Kidney (tissue), 14 donors: ENCODE results near the gene ITCH. TPM values are rescaled to one million over a fixed set of nuclear protein-coding genes. Genes with fewer than 3 reads are reported as not detected.
A peak's percentile ranks its signal among the peaks of the same experiment; 100 is the strongest.

Experiments used
- DNase-seq, 5 donors: peaks; one replicate each; pipeline ENCODE4 v3.0.0-alpha.2; 2013 to 2020
- FAIRE-seq: peaks from 2 replicates; lab custom pipeline; 2012; peaks lifted over from hg19 to GRCh38; lab: Jason Lieb, UNC
- H3K27ac ChIP-seq, 2 donors: one replicate each; pipeline ENCODE4 v1.7.0; 2013; ENCODE audit warnings: low read depth in 2 of 2, low read length in 2 of 2, inconsistent platforms in 1 of 2
- H3K27me3 ChIP-seq: one replicate; pipeline ENCODE4 v1.7.1; 2013; ENCODE audit warnings: low read length, inconsistent platforms; ENCODE audit not compliant: control insufficient read depth, insufficient read depth
- H3K36me3 ChIP-seq, 3 donors: one replicate each; pipeline versions ENCODE4 v1.7.0 to v1.7.1; 2013; ENCODE audit warnings: low read length in 3 of 3, control low read depth in 1 of 3, inconsistent platforms in 1 of 3; ENCODE audit not compliant: insufficient read depth in 3 of 3, control insufficient read depth in 2 of 3
- H3K4me1 ChIP-seq, 3 donors: one replicate each; pipeline versions ENCODE4 v1.7.0 to v1.7.1; 2013; ENCODE audit warnings: low read length in 3 of 3, inconsistent platforms in 1 of 3, low read depth in 1 of 3; ENCODE audit not compliant: control insufficient read depth in 2 of 3, insufficient read depth in 2 of 3
- H3K4me3 ChIP-seq, 3 donors: one replicate each; pipeline versions ENCODE4 v1.7.0 to v1.8.1; 2013; ENCODE audit warnings: low read length in 3 of 3, control low read depth in 1 of 3, inconsistent platforms in 1 of 3
- H3K9ac ChIP-seq, 3 donors: one replicate each; pipeline versions ENCODE4 v1.7.0 to v1.7.1; 2013; ENCODE audit warnings: low read length in 3 of 3, control low read depth in 1 of 3, inconsistent platforms in 1 of 3
- H3K9me3 ChIP-seq, 3 donors: one replicate each; pipeline versions ENCODE4 v1.7.0 to v1.7.1; 2013; ENCODE audit warnings: low read length in 3 of 3, control low read depth in 1 of 3, inconsistent platforms in 1 of 3; ENCODE audit not compliant: control insufficient read depth in 2 of 3, insufficient read depth in 1 of 3
- intact Hi-C: fragments of 100-400 bp; cut with DNase I; formaldehyde crosslinking; loops from one replicate; pipeline ENCODE4 v1.11.1; 2022
- polyA plus RNA-seq: library from polyadenylated mRNA; stranded (reverse); fragments of 350-450 nt; fragmentation: Illumina TruSeq; extraction: RNeasy Lipid Tissue Mini Kit (QIAGEN cat#74804); gene quantifications from one replicate; pipeline ENCODE4 v1.2.3, GENCODE V29; 2014; ENCODE audit warnings: low read depth, low replicate concordance; ENCODE audit not compliant: insufficient read depth
- total RNA-seq: library from RNA; stranded (reverse); fragmentation: NEBNext Ultra II Directional; extraction: Animal tissue kit (Norgen Biotek cat#: 25700); gene quantifications from one replicate; pipeline ENCODE4 v1.2.1, GENCODE V29; 2021
- TF ChIP-seq, protein P1 (sequence below): IDR thresholded peaks from 3 replicates; pipeline ENCODE4 v1.5.1; 2012; ENCODE audit warnings: mild to moderate bottlenecking, moderate library complexity, borderline replicate concordance; ENCODE audit not compliant: insufficient read depth; ENCODE audit errors: extremely low read depth
- donor health status: control.
- donor health status: control.
- donor health status: control.
- donor health status: control.
- donor health status: control.
- donor health status: DM: yes; HTN: yes; CAD: no.
- donor health status: Normal renal cell carcinoma (clear cell type).

The ITCH gene
- total and polyA plus RNA-seq, 2 donors from 2014 or later = 10.1 to 63.1 TPM

DNA sequence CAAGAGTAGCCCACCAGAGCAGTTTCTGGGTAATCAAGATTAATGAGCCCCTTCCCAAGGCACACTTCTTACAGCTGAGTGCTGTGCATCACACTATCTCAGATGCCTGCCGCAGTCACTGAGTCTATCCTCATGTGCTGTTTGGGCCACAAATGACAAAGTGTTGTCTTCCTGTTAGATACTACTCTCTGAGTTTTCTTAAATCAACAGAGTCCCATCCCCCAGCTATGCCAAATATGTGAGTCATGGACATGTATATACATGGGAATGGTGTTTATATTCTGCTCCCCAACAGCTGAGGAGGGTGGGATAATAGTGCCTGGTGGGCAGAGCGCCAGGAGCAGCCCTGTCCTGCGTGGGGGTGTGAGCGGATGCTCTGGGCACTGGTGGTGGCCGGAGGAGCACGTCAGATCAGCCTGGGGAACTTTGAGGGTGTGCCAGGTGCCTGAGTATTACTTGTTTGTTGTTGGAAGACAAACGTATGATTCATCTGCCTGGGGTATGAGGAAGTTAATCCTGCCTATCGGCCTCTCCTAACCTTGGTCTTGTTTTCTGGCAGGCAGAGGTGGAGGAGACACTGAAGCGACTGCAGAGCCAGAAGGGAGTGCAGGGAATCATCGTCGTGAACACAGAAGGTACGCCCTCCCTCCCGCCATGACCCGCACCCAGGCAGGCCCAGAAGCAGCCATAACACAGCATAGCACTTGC, 162.8 kb downstream of the ITCH start:
- H3K27me3 ChIP-seq = no peaks in the 10 kb centered on the region
- TF ChIP-seq, protein P1, sequence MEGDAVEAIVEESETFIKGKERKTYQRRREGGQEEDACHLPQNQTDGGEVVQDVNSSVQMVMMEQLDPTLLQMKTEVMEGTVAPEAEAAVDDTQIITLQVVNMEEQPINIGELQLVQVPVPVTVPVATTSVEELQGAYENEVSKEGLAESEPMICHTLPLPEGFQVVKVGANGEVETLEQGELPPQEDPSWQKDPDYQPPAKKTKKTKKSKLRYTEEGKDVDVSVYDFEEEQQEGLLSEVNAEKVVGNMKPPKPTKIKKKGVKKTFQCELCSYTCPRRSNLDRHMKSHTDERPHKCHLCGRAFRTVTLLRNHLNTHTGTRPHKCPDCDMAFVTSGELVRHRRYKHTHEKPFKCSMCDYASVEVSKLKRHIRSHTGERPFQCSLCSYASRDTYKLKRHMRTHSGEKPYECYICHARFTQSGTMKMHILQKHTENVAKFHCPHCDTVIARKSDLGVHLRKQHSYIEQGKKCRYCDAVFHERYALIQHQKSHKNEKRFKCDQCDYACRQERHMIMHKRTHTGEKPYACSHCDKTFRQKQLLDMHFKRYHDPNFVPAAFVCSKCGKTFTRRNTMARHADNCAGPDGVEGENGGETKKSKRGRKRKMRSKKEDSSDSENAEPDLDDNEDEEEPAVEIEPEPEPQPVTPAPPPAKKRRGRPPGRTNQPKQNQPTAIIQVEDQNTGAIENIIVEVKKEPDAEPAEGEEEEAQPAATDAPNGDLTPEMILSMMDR = no peak
- H3K4me1 ChIP-seq = peaks cover 0 to 32% (median 28%) of the 10 kb centered on the region in 3 donors
- H3K9ac ChIP-seq = peak overlapping the region in 1 of 3 donors; percentile 44
- DNase-seq = peak in 3 of 5 donors; percentile 40 to 94 (median 54)
- H3K36me3 ChIP-seq = peaks cover 2 to 37% (median 18%) of the 10 kb centered on the region in 3 donors
- H3K9me3 ChIP-seq = no peaks in the 10 kb centered on the region
- intact Hi-C loops = no loop called here
- no peak for FAIRE-seq
- no peak overlapping the region for H3K4me3 ChIP-seq
- H3K27ac ChIP-seq = peak overlapping the region; percentile 5 to 71

DNA sequence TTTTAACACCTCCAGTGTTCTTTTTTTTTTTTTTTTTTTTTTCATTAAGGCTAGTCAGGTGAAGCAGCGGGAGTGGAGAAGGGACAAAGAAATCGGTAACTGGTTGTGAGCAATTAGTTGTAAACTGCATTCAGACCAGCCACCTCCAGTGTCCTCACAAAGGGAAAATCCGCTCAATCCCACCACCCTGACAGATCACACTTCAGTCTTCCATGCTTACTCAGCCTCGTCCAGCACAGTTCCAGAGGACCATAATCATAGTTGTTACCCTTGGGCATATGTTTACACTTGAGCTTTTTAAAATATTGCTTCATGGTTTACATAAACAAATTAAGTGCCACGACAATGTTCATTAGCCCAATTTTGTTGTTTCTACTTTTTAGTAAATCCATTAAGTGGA, 163.4 kb downstream of the ITCH start:
- H3K4me3 ChIP-seq = no peak overlapping the region
- H3K27me3 ChIP-seq = no peaks in the 10 kb centered on the region
- peak overlapping the region in 2 of 3 donors; percentile 37 to 44 for H3K9ac ChIP-seq
- H3K27ac ChIP-seq = peak overlapping the region; percentile 5 to 71
- H3K4me1 ChIP-seq = peaks cover 0 to 32% (median 28%) of the 10 kb centered on the region in 3 donors
- no peak for DNase-seq
- FAIRE-seq = no peak
- H3K36me3 ChIP-seq = peaks cover 2 to 39% (median 19%) of the 10 kb centered on the region in 3 donors
- intact Hi-C loops = no loop called here
- TF ChIP-seq, protein P1 = no peak
- no peaks in the 10 kb centered on the region for H3K9me3 ChIP-seq

DNA sequence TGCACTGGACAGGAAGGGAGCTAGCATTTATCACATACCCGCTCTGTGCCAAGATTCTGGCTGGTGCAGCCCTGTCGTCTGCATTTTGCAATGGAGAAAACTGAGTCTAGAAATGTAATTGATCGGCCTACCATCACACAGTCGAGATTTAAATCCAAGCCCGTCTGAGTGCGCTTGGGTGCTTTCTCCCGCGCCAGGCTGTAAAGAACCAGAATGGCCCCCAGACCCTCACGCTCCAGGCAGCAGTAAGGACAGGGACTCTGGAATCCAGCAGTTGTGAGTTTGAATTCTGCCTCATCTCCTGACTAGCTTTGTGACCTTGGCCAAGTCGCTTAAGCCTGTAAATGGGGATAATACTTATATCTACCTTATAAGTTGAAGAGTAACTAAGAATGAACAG, 163.9 kb downstream of the ITCH start:
- peaks cover 0 to 35% (median 28%) of the 10 kb centered on the region in 3 donors for H3K4me1 ChIP-seq
- intact Hi-C loops = no loop called here
- H3K27ac ChIP-seq = peak overlapping the region in 1 of 2 donors; percentile 5
- H3K4me3 ChIP-seq = no peak overlapping the region
- DNase-seq = peak in 1 of 5 donors; percentile 10
- no peaks in the 10 kb centered on the region for H3K9me3 ChIP-seq
- FAIRE-seq = no peak
- H3K27me3 ChIP-seq = no peaks in the 10 kb centered on the region
- TF ChIP-seq, protein P1 = no peak
- peaks cover 2 to 39% (median 21%) of the 10 kb centered on the region in 3 donors for H3K36me3 ChIP-seq
- no peak overlapping the region for H3K9ac ChIP-seq
